Glutamatergic neuron (in vitro differentiated cells): Measurements from ENCODE around the gene DSE. TPM values are rescaled to one million over a fixed set of nuclear protein-coding genes. Genes with fewer than 3 reads are reported as not detected.

ENCODE experiments used
- DNase-seq: peaks from one replicate; pipeline ENCODE4 v3.0.0; 2022
- H3K27ac Mint-ChIP-seq: one replicate; pipeline ENCODE4 v1.8.0; 2020; ENCODE audit warnings: mild to moderate bottlenecking, mixed read lengths, inconsistent platforms; ENCODE audit not compliant: unreplicated experiment
- H3K27me3 Mint-ChIP-seq: one replicate; pipeline ENCODE4 v1.8.0; 2020; ENCODE audit warnings: mild to moderate bottlenecking, moderate library complexity, mixed read lengths, inconsistent platforms; ENCODE audit not compliant: unreplicated experiment
- H3K36me3 Mint-ChIP-seq: one replicate; pipeline ENCODE4 v1.8.0; 2020; ENCODE audit warnings: mild to moderate bottlenecking, mixed read lengths, inconsistent platforms; ENCODE audit not compliant: unreplicated experiment
- H3K4me1 Mint-ChIP-seq: one replicate; pipeline ENCODE4 v1.8.0; 2020; ENCODE audit warnings: mild to moderate bottlenecking, low read depth, mixed read lengths, inconsistent platforms; ENCODE audit not compliant: unreplicated experiment
- H3K4me3 Mint-ChIP-seq: one replicate; pipeline ENCODE4 v1.8.0; 2020; ENCODE audit warnings: mild to moderate bottlenecking, mixed read lengths, inconsistent platforms; ENCODE audit not compliant: unreplicated experiment
- H3K9me3 Mint-ChIP-seq: one replicate; pipeline ENCODE4 v1.8.0; 2020; ENCODE audit warnings: mild to moderate bottlenecking, moderate library complexity, mixed read lengths, inconsistent platforms; ENCODE audit not compliant: unreplicated experiment
- total RNA-seq: library from RNA; stranded (reverse); fragmentation: NEBNext Ultra II Directional; extraction: Animal tissue kit (Norgen Biotek cat#: 25700); gene quantifications from one replicate; pipeline ENCODE4 v1.2.1, GENCODE V29; 2021; ENCODE audit not compliant: unreplicated experiment
- TF ChIP-seq, protein P1 (sequence below): fragments of 200-600 bp; sonication (generic); IDR thresholded peaks from one replicate; pipeline ENCODE4 v1.5.0; 2021; ENCODE audit not compliant: partially characterized antibody, unreplicated experiment

The DSE gene
- total RNA-seq, 1 donor from 2014 or later: 12.0 TPM

- DNase-seq: no peak
- no peaks in the 10 kb centered on the region for H3K4me1 Mint-ChIP-seq
- H3K4me3 Mint-ChIP-seq: no peak overlapping the region
- TF ChIP-seq, protein P1, sequence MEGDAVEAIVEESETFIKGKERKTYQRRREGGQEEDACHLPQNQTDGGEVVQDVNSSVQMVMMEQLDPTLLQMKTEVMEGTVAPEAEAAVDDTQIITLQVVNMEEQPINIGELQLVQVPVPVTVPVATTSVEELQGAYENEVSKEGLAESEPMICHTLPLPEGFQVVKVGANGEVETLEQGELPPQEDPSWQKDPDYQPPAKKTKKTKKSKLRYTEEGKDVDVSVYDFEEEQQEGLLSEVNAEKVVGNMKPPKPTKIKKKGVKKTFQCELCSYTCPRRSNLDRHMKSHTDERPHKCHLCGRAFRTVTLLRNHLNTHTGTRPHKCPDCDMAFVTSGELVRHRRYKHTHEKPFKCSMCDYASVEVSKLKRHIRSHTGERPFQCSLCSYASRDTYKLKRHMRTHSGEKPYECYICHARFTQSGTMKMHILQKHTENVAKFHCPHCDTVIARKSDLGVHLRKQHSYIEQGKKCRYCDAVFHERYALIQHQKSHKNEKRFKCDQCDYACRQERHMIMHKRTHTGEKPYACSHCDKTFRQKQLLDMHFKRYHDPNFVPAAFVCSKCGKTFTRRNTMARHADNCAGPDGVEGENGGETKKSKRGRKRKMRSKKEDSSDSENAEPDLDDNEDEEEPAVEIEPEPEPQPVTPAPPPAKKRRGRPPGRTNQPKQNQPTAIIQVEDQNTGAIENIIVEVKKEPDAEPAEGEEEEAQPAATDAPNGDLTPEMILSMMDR: no peak
- H3K27ac Mint-ChIP-seq: no peak overlapping the region
- H3K9me3 Mint-ChIP-seq: no peaks in the 10 kb centered on the region
- H3K27me3 Mint-ChIP-seq: no peaks in the 10 kb centered on the region
- no peaks in the 10 kb centered on the region for H3K36me3 Mint-ChIP-seq
Observed at GRCh38 chr6:116390581-116390980, 19.8 kb downstream of the DSE start.

GRCh38 chr6:116392132-116393013 is 21.6 kb downstream of the DSE start:
- Mint-ChIP-seq H3K27ac (no peak overlapping the region), H3K36me3 (no peaks in the 10 kb centered on the region), H3K27me3 (no peaks in the 10 kb centered on the region), H3K4me1 (no peaks in the 10 kb centered on the region), H3K9me3 (no peaks in the 10 kb centered on the region), H3K4me3 (no peak overlapping the region)
- no peak for DNase-seq
- TF ChIP-seq, protein P1: no peak

GRCh38 chr6:116393430-116393829 is 22.7 kb downstream of the DSE start:
- no peak overlapping the region for H3K4me3 Mint-ChIP-seq
- no peaks in the 10 kb centered on the region for H3K27me3 Mint-ChIP-seq
- no peaks in the 10 kb centered on the region for H3K9me3 Mint-ChIP-seq
- H3K27ac Mint-ChIP-seq: no peak overlapping the region
- peaks cover 2% of the 10 kb centered on the region for H3K4me1 Mint-ChIP-seq
- H3K36me3 Mint-ChIP-seq: no peaks in the 10 kb centered on the region
- no peak for DNase-seq
- TF ChIP-seq, protein P1: no peak

DNA sequence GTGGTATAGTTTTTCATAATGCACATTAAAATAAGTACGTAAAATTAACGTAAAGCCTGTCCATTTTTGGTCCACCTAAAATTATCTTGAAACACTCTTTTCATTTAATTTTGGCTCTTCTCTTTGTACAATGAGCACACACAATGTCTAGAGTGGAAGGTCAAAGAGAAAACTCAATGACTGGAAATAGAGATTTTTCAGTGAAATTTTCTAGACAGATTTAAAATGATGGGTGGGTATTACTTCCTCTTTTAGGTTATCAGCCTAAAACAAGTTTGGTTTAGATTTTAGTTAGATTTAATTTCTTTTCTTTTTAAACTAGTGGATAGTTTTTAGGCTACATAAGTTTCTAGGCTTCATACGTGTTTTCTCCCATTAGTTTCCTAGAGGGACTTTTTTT is 24.9 kb downstream of the DSE start:
- no peaks in the 10 kb centered on the region for H3K27me3 Mint-ChIP-seq
- H3K4me1 Mint-ChIP-seq: peaks cover 8% of the 10 kb centered on the region
- TF ChIP-seq, protein P1: no peak
- DNase-seq: no peak
- no peak overlapping the region for H3K27ac Mint-ChIP-seq
- no peaks in the 10 kb centered on the region for H3K36me3 Mint-ChIP-seq
- H3K4me3 Mint-ChIP-seq: no peak overlapping the region
- no peaks in the 10 kb centered on the region for H3K9me3 Mint-ChIP-seq

DNA sequence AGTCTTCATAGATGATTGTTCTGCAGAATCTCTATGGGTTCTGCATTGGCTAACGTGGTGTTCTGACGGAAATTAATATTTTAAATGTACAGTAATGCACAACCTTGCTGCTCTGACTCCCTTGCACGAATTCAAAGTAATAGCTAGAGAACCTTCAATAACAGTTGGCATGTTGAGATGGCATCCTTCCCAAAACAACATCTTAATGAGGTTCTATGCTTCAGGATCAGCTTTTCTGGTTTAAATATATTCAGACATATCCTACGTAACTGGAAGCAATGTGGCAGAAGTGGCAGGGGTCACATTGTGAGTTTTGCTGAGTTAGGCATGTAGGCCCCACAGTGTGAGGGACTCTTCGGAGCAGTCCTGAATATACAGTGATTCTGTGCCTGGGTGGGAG is 25.7 kb downstream of the DSE start:
- no peaks in the 10 kb centered on the region for H3K9me3 Mint-ChIP-seq

More for the DNA sequence above, 25.7 kb downstream of the DSE start:
- H3K27me3 Mint-ChIP-seq: no peaks in the 10 kb centered on the region
- peaks cover 8% of the 10 kb centered on the region for H3K4me1 Mint-ChIP-seq
- TF ChIP-seq, protein P1: no peak
- H3K4me3 Mint-ChIP-seq: no peak overlapping the region
- DNase-seq: no peak
- no peaks in the 10 kb centered on the region for H3K36me3 Mint-ChIP-seq
- no peak overlapping the region for H3K27ac Mint-ChIP-seq
